Peyer's patch (tissue), 4 donors: ENCODE results near the gene CHRM4. TPM values are rescaled to one million over a fixed set of nuclear protein-coding genes. Genes with fewer than 3 reads are reported as not detected.

ENCODE experiments used
- DNase-seq, 3 donors: peaks; one replicate each; pipeline ENCODE4 v3.0.0-alpha.2; 2017 to 2019
- H3K27ac ChIP-seq, 4 donors: fragments of 200-600 bp; sonication (generic); one replicate each; pipeline ENCODE4 v1.5.1; 2016 to 2019
- H3K27me3 ChIP-seq, 2 donors: fragments of 200-600 bp; sonication (generic); one replicate each; pipeline ENCODE4 v1.5.1; 2019
- H3K36me3 ChIP-seq, 3 donors: fragments of 200-600 bp; sonication (generic); one replicate each; pipeline ENCODE4 v1.5.1; 2016 to 2019
- H3K4me1 ChIP-seq, 4 donors: fragments of 200-600 bp; sonication (generic); one replicate each; pipeline ENCODE4 v1.5.1; 2016 to 2019
- H3K4me3 ChIP-seq, 4 donors: fragments of 200-600 bp; sonication (generic); 1 replicate in 3 of 4; 2 replicates in 1 of 4; pipeline ENCODE4 v1.5.1; 2016 to 2019; ENCODE audit warnings: mild to moderate bottlenecking in 1 of 4
- H3K9me3 ChIP-seq, 4 donors: fragments of 200-600 bp; sonication (generic); one replicate each; pipeline ENCODE4 v1.5.1; 2016 to 2019; ENCODE audit warnings: mild to moderate bottlenecking in 1 of 4
- CTCF ChIP-seq, 6 experiments: fragments of 450-650 bp in 4 of 6; fragments of 200-600 bp in 2 of 6; sonication (generic) in 1 of 6; IDR thresholded peaks; one replicate each; pipeline ENCODE4 v1.5.1; 2017 to 2019; ENCODE audit warnings: antibody characterized with exemption in 6 of 6, mild to moderate bottlenecking in 3 of 6, moderate library complexity in 1 of 6
- POLR2A ChIP-seq, 2 donors: fragments of 450-650 bp; IDR thresholded peaks; one replicate each; pipeline ENCODE4 v1.5.1; 2017; ENCODE audit warnings: antibody characterized with exemption in 2 of 2, mild to moderate bottlenecking in 2 of 2, moderate library complexity in 2 of 2
- total RNA-seq, 4 donors: library from RNA; depleted of rRNA; stranded (reverse); fragments of >200 nt; gene quantifications; one replicate each; pipeline ENCODE4 v1.1.0, GENCODE V29; 2016

CHRM4 gene
- total RNA-seq, 4 donors from 2014 or later = 11.5 to 16.5 (median 13.0) TPM

DNA sequence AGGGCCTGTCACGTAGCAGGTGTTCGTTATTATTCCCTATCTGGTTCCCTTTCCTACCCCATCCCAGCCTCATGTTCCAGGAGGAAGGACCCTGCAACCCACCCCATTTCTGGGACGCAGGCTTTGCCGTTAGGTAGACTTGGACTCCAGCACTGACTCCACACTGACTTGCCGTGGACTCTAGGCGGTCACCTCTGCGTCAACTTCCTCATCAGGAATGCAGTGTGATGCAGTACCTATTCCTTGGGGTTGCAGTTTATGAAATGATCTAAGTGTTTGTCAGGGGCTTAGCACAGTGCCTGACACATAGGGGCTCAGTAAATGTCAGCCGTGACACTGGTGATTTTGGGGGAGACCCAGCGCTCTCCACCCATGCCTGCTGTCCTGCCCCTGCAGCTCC lies 27.5 kb downstream of the CHRM4 start:
- no peak for TF ChIP-seq CTCF (IDR thresholded peaks at IDR 0.05)
- no peak for TF ChIP-seq POLR2A (IDR thresholded peaks at IDR 0.05)
- Histone ChIP-seq H3K4me3 (no peak overlapping the region), H3K36me3 (peaks cover 0 to 14% (median 0%) of the 10 kb centered on the region in 3 donors), H3K4me1 (peaks cover 0 to 42% (median 20%) of the 10 kb centered on the region in 4 donors), H3K27me3 (no peaks in the 10 kb centered on the region), H3K27ac (no peak overlapping the region), H3K9me3 (no peaks in the 10 kb centered on the region)
- no peak for DNase-seq

DNA sequence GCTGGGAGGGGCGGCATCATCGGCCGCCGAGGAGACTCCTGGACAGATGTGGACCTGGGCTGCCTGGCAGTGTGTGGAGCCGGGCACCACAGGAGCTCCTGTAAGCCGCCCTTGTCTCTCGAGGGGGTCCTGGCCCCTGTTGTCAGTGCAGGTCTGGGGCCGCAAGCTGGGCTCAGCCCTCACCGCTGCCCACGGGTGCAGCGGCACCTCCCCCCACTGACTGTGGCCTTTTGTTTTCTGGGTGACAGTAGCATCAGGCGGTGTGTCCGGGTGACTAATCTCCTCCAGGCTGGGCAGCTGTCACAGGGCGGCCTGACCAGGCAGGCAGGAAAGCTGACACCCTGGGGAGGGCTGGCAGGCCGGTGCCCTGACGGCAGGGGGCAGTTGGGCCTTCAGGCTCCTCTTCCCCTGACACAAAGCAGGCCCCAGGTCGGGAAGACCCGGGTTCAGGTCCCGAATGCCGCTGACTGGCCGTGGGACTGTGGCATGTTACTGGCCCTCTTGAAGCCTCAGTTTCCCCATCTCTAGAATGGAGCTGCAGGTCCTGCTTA lies 28.0 kb downstream of the CHRM4 start:
- peaks cover 0 to 42% (median 20%) of the 10 kb centered on the region in 4 donors for H3K4me1 ChIP-seq
- peaks cover 0 to 8% (median 0%) of the 10 kb centered on the region in 3 donors for H3K36me3 ChIP-seq
- no peak for DNase-seq

DNA sequence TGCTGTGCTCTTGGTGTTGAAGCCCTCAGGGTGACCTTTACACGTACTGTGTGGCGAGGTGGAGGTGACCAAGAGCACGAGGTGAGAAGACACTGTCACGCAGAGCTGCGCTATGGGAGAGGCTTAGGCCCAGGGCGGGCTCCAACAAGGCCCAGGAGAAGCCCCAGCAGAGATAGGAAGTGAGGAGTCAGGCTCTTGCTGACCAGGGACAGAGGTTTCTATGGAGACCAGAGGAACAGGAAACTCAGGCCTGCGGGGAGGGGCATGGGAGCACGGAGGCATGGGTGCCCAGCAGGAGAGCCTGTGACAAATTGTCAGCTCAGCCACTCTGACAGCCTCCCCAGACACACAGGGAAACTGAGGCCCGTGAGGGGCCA lies 28.6 kb downstream of the CHRM4 start:
- Histone ChIP-seq H3K4me3 (no peak overlapping the region), H3K4me1 (peaks cover 0 to 42% (median 20%) of the 10 kb centered on the region in 4 donors), H3K27ac (peak overlapping the region in 3 of 4 donors; percentile 55 to 73 (median 67)), H3K36me3 (peaks cover 0 to 3% (median 0%) of the 10 kb centered on the region in 3 donors), H3K9me3 (no peaks in the 10 kb centered on the region), H3K27me3 (no peaks in the 10 kb centered on the region)
- DNase-seq = no peak
- TF ChIP-seq POLR2A (IDR thresholded peaks at IDR 0.05) (no peak), CTCF (IDR thresholded peaks at IDR 0.05) (no peak)

More for the DNA sequence above, 28.0 kb downstream of the CHRM4 start:
- no peak for TF ChIP-seq POLR2A (IDR thresholded peaks at IDR 0.05)
- no peak for TF ChIP-seq CTCF (IDR thresholded peaks at IDR 0.05)
- no peak overlapping the region for H3K4me3 ChIP-seq
- H3K27ac ChIP-seq = peak overlapping the region in 2 of 4 donors; percentile 10 to 73
- H3K27me3 ChIP-seq = no peaks in the 10 kb centered on the region
- H3K9me3 ChIP-seq = no peaks in the 10 kb centered on the region

- no peak for TF ChIP-seq POLR2A (IDR thresholded peaks at IDR 0.05)
- TF ChIP-seq CTCF (IDR thresholded peaks at IDR 0.05) = no peak
- DNase-seq = no peak
- H3K36me3 ChIP-seq = no peaks in the 10 kb centered on the region
- peak overlapping the region; percentile 16 to 73 (median 61) for H3K27ac ChIP-seq
- no peaks in the 10 kb centered on the region for H3K9me3 ChIP-seq
- H3K4me3 ChIP-seq = peak overlapping the region in 3 of 4 donors; percentile 15 to 48 (median 31)
- H3K27me3 ChIP-seq = no peaks in the 10 kb centered on the region
- H3K4me1 ChIP-seq = peaks cover 0 to 42% (median 17%) of the 10 kb centered on the region in 4 donors
These were observed 29.2 kb downstream of the CHRM4 start for GRCh38 chr11:46362156-46363030.

- peak in 2 of 3 donors; percentile 62 to 72 for DNase-seq
- Histone ChIP-seq H3K27ac (peak overlapping the region; percentile 16 to 73 (median 61)), H3K9me3 (no peaks in the 10 kb centered on the region), H3K4me3 (peak overlapping the region; percentile 5 to 48 (median 33)), H3K36me3 (no peaks in the 10 kb centered on the region), H3K4me1 (peaks cover 0 to 43% (median 14%) of the 10 kb centered on the region in 4 donors), H3K27me3 (no peaks in the 10 kb centered on the region)
- TF ChIP-seq POLR2A (IDR thresholded peaks at IDR 0.05) = no peak
- TF ChIP-seq CTCF (IDR thresholded peaks at IDR 0.05) = no peak
These were observed 30.1 kb downstream of the CHRM4 start for GRCh38 chr11:46361283-46362155.
